NOMO-1 treated with DMSO at 0.1 percent for 48 hours (cell line): ENCODE results near the gene TAF3.
"Not testable (repeated sequence)": the region's sequence is repeated elsewhere in the genome, so short reads cannot be mapped to it uniquely, and the experiment has no call there.

Experiments used
- DNase-seq: peaks from one replicate; lab custom pipeline; 2025; ENCODE audit not compliant: unreplicated experiment; lab: John Stamatoyannopoulos, UW

Gene TAF3, protein sequence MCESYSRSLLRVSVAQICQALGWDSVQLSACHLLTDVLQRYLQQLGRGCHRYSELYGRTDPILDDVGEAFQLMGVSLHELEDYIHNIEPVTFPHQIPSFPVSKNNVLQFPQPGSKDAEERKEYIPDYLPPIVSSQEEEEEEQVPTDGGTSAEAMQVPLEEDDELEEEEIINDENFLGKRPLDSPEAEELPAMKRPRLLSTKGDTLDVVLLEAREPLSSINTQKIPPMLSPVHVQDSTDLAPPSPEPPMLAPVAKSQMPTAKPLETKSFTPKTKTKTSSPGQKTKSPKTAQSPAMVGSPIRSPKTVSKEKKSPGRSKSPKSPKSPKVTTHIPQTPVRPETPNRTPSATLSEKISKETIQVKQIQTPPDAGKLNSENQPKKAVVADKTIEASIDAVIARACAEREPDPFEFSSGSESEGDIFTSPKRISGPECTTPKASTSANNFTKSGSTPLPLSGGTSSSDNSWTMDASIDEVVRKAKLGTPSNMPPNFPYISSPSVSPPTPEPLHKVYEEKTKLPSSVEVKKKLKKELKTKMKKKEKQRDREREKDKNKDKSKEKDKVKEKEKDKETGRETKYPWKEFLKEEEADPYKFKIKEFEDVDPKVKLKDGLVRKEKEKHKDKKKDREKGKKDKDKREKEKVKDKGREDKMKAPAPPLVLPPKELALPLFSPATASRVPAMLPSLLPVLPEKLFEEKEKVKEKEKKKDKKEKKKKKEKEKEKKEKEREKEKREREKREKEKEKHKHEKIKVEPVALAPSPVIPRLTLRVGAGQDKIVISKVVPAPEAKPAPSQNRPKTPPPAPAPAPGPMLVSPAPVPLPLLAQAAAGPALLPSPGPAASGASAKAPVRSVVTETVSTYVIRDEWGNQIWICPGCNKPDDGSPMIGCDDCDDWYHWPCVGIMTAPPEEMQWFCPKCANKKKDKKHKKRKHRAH

DNA sequence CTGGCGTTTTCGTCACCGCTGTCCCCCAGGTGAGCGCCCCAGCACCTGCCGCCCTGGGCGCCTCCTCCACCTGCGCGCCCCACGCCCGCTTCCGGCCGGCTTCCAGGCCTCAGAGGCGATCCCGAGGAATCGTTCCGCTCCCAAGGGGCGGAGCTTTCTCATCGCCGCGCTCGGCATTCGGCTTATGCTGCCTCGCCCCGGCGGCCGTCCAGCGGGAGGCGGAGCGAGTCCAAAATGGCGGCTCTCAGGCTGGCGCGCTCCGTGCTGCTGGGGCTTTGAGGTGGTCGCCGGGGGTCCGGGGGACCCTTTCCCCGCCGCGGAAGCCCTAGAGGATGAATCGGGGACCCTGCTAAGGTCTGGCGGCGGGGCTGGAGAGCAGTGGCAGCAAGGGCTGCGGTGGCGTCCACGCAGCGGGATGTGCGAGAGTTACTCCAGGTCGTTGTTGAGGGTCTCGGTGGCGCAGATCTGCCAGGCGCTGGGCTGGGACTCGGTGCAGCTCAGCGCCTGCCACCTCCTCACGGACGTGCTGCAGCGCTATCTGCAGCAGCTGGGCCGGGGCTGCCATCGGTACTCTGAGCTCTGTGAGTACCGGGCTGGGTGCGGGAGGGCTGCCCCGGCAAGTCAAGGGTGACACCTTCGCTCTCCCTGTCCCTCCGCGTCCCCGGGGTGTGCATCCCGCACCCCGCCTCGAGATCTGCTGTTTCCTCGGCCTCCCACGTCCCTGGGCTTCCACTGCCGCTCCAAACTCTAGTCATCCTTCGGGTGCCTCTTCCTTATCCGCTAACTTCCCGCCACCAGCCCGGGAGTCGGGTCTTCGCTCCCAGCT lies at the start of gene TAF3:
TAF3 (plus strand) TSS at position 211 of the 826 bp plus-strand sequence; CDS start at position 416, 205 bp downstream.
- DNase-seq: peak; percentile 85

DNA sequence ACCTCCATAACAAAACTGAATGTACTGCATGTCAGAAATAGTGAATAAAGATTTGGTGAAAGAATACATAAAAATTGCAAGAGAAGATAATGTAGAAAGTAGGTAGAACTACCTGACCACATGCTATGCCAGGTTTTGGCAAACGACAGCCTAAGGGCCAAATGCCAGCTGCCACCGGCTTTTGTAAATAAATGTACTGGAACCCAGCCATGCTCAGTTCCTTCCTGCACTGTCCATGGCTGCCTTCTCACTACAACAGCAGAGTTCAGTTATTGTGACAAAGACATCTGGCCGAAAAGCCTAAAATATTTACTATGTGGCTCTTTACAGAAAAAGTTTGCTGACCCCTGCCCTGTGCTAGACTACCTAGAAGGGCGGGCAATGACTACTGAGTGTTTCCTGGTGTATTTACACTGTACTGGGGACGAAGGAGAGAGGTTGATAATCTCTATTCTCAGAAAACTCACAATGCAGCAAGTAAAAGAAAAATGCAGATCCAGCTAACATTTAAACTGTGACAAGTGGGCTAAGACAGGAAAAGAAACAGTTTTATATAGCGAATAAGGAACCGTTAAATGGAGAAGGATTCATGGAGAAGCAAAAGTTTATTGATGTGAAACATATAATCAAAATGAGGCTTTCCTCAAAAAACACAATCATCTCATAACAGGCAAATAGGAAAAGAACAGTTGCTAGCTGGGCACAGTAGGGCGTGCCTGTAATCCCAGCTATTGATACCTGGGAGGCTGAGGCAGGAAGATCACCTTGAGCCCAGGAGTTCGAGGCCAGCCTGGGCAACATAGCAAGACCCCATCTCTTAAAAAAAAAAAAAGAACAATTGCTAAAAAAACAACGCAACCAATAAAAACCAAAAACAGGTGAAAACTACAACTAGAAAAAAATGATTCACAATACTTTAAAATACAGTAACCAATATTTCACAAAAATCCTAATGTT lies 44.2 kb upstream of the TAF3 start:
- DNase-seq: no peak

DNA sequence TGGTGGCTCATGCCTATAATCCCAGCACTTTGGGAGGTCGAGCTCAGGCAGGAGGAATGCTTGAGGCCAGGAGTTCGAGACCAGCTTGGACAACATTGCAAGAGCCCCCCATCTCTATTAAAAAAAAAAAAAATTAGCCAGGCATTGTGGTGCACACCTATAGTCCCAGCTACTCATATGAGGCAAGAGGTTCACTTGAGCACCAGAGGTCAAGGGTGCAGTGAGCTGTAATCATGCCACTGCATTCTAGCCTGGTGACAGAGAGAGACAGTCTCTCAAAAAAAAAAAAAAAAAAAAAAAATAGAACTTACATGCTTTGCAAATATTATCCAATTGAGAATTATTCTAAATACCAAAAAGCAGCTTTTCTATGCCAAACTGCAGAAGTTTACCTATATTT lies 41.5 kb upstream of the TAF3 start:
- DNase-seq: no peak

DNA sequence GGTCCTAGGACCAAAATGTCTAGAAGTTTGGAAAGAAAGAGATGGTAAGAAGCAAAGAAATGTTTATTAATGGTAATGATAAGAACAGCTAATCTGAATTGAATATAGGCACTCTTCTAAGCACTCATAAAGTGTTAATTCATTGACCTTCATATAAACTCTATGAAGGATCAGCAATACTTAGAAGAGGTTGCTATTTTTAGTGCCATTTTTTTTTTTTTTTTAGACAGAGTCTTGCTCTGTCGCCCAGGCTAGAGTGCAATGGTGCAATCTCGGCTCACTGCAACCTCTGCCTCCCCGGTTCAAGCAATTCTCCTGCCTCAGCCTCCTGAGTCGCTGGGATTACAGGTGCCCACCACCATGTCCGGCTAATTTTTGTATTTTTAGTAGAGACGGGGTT lies 36.1 kb upstream of the TAF3 start:
- not testable (repeated sequence) for DNase-seq

DNA sequence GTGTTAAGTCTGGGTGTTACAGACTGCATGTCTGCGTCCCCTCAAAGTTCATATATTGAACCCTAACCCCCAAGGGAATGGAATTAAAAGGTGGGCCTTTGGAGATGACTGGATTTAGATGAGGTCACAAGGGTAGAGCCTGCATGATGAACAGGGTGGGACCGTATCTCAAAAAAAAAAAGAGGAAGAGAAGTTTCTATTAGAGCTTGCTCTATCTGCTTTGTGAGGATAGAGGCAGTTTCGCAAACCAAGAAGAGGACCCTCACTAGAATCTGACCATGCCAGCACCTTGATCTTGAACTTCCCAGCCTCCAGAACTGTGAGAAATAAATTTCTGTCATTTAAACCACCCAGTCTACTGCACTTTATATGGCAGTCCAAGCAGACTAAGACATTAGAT lies 31.9 kb upstream of the TAF3 start:
- peak; percentile 44 for DNase-seq

DNA sequence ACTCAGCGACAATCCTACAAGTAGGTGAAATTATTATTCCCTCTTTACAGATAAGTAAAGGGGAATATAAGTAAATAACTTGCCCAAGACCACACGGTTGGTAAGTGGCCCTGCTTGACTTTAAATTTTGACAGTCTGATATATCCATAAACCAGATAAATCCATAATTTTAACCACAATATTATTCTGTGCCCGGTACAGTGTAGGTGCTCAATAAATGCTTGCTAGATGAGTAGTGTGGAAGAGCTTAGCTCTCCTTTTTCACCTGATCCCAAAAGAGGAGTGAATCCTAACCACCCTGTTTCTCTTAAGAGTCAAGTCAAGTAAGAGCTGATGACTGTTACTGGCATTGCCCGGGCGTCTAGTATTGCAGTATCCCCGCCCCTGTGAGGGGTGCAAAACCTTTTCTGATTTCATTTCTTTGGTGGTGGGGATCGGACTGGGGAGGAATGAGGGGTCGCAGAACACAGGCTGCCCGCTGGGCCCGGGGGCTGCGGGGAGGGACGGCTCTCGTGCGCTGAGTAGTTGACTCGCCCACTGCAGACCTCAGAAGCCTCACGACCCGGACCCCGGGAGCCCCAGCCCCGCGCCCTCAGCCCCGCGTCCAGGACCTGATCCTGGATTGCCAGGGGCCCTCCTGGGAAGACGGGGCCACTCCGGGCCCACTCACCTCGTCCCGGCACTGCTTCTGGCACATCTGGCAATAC lies 31.0 kb upstream of the TAF3 start:
- no peak for DNase-seq

DNA sequence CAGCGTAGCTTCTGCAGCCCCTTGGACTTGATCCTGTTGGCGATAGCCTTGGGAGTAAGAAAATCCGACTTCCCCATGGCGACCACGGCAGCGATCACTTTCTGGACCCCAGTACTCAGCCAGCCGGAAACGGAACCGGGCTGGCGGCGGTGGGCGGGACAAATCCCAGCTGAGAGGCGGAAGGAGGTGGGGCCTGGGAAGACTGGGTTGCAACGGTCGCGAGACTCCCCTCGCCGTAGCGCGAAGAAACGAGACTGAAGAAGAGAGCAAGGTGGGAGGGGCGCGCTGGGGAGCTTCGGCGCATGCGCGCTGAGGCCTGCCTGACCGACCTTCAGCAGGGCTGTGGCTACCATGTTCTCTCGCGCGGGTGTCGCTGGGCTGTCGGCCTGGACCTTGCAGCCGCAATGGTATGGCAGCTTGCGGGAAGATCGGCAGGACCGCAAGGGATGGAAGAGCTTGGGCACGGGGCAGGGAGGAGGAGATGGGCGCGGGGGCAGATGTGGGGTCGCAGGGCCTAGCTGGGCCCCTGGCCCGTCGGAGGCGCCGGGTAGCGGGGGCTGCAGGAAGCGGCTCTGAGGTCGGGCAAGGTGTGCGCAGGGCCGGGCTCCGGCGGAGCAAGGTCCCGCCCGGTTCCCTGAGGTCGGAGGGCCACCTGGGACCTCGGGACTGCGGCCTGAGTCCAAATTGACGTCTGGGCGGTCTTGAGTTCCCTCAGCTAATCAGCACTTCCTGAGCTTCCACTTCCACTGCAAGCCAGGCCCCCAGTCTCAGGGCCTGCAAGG lies 30.3 kb upstream of the TAF3 start, which contains the start of the genes ATP5F1C and KIN:
ATP5F1C (plus strand) TSS at position 321 of the 782 bp plus-strand sequence; CDS start at position 352, 31 bp downstream.
KIN (minus strand) TSS at position 137 of the 782 bp plus-strand sequence; CDS start at position 77, 60 bp downstream.
- peak; percentile 95 for DNase-seq

DNA sequence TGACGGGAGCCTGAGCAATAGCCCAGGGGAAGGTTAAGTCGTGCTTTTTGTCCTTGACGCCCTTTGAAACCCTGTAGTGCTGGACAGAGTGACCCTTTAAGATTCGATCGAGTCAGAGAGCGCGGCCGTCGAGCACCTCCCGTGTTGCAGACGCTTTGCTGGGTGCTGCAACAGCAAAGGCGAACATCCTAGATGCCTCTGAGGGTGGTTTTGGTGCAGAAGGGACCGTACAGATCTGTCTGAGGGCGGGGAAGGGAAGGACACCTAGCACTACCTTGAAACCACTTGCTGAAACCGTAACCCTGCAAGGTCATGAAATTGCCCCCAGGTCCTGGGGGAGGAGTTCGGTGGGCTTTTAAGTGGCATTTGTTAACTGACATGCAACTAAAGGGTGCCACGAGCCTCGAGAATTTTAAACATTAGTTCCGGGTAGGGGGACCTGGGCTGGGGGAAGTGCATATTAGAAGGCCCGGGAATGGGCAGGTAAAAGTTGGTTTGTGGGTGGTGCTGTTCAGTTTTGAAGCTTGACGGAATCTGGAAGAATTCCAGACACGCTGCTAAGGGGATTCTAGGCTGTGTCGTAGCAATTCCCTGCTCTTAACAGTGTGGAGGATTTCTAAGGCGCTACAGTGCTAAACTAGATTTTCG lies 29.5 kb upstream of the TAF3 start:
- no peak for DNase-seq

DNA sequence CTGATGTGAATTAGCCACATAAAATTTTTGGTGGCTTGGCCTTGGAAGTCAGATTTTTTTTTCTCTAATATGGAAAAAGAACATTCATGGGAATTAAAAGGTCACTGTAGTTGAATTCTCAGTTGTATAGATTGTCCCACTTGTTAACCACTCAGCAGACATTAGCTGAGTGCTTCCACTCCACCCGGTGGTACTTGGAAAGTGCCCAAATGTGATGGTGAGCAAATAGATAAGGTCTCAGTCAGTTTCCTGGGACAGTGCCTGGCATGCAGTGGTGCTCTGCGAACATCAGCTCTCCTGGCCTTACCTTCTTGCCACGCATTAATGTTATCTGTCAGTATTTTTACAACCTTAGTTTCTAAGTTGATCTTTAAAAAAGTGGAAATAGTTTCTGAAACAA lies 28.9 kb upstream of the TAF3 start:
- no peak for DNase-seq

DNA sequence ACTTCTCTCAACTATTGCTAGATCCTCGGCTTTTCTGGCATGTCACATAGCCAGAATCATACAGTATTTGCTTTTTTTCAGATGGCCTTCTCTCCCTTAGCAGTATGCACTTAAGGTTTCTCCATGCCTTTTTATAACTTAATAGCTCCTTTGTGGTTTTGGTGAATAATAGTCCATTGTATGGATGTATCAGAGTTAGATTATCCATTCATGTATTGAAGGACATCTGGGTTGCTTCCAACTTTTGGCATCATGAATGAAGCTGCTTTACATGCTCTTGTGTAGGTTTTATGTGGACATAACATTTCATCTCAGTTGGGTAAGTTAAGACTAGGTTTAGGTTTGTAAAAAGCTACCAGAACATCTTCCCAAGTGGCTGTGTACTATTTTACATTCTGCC lies 25.8 kb upstream of the TAF3 start:
- no peak for DNase-seq

DNA sequence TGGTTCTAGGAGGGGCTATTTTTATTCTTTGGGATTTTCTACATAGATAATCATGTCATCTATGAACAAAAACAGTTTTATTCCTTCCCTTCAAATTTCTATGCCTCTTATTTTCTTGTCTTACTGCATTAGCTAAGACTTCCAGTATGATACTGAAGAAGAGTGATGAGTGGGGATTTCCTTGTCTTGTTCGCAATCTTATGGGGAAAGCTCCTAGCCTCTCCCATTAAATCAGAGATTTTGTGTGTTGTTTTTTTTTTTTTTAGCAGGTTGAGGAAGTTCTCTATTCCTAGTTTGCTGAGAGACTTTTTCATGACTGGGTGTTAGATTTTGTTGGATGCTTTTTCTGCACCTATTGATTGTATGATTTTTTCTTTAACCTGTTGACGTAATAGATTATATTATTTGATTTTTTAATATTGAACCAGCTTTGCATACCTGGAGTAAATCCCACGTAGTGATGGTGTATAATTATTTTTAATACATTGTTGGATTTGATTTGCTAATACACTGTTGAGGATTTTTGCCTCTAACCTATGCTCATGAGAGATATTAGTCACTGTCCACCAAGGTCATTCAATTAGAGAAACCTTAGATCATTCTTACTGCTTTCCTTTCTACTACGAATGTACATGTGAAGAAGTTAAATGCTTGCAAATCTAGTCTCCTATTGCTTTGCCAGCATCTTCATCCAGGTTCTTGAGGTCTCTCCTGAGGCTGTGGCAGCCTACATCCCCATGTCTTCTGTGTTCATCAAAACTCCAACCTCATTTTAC lies 23.9 kb upstream of the TAF3 start:
- DNase-seq: no peak

DNA sequence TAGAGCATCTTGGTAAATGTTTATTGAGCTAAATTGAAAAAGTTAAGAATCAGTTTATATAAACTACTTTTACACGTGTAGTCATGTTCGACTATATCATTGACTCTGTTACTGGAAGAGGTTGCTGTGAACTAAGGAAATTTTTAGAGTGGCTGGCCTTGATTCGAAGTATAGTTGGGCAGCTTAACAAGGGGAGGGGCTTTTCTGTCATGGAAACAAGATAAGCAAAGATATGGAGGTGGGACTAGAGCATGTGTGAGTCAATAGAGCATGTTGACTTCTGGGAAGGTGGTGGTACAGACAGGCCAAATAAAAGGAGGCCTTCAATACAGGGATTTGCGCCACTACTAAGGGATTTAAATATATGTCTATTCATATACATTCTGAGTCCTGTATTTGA lies 22.7 kb upstream of the TAF3 start:
- DNase-seq: no peak

DNA sequence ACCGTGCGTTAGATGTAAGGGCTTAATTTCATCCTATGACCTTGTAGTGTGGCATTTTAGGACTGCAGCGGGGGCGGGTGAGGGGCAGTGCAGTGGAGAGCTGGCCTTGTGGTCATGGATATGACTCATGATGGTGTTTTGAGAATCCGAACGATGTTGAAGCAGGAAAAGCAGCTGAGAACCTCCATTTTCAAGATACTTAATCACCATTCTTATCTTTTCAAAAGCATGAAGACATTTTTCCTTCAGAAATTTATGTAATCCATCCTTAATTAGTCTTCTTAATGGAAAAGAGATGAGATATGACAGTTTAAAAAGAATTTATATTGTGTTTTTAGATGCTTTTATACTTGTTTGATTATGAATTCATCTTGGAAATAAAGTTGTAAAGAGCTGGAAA lies 20.7 kb upstream of the TAF3 start:
- DNase-seq: no peak

DNA sequence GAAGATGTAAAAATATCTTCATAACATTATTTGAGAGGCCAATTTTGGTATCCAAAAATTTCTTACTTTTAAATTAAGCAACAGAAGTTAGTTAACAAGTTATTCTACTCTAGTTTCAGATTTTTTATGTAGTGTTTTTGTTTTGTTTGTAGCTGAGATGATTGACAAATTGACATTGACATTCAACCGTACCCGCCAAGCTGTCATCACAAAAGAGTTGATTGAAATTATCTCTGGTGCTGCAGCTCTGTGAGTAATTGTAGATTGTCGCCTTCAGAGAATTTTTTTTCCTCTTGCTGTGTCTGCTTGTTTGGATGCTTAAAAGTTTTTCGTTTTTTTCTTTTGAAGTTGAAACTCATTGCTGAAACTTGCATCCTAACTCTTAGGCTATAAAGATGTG lies 15.7 kb upstream of the TAF3 start:
- no peak for DNase-seq

DNA sequence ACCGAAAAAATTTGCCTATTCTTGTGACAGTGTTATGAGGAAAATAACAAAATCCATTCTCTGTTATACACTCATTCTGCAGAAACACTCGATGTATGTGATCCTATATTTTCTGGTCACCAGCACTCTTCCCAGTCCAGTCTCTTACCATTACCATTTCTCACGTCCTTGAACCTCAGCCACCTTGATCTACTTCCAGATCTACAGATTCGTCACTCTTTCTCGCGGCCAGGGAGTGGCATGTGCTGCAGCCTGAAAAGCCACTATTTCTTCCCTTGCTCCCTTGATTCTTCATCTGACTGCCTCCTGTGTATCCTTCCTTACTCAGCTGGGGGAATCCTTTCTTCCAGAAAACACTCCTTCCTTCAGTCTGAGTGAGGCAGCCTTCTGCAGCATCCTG lies 14.1 kb upstream of the TAF3 start:
- DNase-seq: no peak

DNA sequence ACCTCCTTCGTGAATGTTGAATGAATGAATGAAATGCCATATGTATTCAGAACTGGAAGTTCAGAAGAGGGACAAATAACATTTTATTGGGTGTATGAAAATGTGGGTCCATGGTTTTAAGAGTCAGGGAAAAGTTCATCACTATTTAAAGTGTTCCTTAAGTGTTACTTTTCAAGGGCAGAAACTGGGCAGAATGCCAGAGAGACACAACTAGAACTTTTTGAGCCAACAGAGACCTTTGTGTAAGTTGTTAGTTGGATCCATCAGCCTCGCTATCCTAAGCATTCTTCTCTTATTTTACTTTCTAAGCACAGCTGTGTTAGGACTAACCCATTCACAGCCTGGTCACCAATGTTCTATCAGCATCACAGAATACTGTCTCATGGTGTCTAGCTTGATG lies 13.6 kb upstream of the TAF3 start:
- no peak for DNase-seq

DNA sequence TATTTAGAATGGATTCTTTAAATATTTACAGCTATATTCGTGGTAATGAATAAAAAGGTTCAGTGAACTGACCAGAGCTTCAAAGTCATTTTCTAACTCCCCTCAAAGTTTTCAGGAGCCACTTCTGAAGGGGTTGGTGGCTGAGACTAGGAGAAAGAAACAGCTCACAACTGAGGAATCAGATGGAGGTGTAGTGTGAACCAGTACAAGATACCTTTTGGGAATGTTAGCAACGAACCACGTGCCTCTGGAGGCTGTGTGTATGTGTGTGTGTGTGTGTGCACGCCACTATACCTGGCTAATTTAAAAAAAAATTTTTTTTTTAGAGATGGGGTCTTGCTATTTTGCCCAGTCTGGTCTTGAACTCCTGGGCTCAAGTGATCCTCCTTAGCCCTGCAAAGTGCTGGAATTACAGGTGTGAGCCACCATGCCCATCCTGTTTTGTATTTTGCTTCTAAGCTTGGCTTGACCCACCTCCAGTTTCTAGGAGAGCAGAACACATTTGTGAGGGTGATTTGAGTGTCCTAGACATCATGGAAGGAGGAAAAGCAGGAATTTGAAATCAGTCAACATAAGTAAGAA lies 9.5 kb upstream of the TAF3 start:
- no peak for DNase-seq
